ENCODE results near the gene ETHE1.

The ETHE1 gene, protein sequence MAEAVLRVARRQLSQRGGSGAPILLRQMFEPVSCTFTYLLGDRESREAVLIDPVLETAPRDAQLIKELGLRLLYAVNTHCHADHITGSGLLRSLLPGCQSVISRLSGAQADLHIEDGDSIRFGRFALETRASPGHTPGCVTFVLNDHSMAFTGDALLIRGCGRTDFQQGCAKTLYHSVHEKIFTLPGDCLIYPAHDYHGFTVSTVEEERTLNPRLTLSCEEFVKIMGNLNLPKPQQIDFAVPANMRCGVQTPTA

DNA sequence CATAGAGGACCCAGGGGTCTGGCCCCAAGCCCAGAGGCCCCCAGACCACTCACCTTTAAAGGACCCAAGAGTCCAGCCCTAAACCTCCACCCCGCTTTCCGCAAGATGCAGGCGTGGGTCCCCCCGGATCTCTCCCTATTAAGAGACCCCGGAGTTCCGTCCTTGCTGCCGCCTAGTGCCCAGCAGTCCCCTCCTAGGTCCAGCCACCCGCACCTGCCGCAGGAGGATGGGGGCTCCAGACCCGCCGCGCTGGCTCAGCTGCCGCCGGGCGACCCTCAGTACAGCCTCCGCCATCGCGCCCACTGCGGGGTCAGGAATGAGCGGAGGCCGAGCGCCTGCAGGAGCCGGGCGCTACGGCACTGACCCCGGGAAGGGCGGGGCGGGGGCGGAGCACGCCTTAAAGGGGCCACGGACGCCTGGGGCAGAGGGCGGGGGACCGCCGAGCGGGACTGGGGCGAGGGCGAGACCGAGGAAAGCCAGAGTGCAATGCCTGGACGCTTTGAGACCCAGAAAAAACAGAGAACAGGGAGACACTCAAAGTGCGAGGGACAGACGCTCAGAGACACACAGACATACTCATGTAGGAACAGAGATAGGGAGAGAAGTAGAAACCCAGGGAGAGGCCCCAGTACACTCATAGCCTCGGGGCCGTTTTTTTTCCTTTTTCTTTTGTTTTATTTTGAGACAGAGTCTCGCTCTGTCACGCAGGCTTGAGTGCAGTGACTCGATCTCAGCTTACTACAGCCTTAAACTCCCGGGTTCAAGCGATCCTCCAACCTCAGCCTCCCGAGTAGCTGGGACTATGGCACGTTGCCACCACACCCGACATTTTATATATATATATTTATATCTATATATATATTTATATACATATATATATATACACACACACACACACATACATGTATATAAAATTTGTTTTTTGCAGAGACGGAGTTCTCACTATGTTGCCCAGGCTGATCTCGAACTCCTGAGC, at the start of gene ETHE1:
Gene ETHE1 (minus strand): TSS at position 318 of the 976 bp plus-strand sequence. CDS start 24 bp downstream, at position 294.
- DNase-seq: peak; percentile 72

DNA sequence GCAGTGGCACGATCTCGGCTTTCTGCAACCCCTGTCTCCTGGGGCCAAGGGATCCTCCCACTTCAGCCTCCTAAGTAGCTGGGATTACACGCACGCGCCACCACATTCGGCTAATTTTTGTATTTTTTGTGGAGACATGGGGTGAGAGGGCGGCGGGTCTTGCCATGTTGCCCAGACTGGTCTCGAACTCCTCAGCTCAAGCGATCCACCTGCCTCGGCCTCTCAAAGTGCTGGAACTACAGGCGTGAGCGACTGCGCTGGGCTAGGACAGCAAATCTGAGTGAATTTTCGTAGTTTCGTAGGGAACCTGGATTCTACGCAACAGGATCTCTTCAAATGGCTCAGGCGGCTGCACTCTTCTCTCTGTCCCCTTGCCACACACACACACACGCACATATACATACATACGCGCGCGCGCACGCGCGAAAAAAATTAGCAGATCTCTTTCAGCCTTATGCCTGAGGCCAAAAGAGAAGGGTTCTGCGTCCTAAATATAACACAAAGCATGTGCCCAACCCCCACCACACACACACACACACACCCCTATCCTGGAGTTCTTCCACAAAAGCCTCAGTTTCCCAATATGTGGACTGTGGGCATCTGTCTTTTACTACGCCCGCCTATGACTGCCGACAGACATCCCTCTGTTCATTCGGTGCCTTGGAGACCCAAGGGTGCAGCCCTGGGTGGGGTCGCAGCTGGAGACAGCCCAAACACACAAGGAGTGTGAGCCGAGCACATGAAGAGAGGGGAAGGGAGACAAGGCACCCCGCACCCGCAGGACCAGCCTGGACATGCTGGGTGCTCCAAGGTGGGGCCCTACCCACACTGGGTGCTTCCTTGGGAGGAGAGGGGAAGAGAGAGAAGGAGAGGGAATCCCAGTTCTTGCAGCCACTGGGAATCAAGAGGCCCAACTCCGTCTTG, 49.2 kb upstream of the ETHE1 start:
- DNase-seq: no peak

DNA sequence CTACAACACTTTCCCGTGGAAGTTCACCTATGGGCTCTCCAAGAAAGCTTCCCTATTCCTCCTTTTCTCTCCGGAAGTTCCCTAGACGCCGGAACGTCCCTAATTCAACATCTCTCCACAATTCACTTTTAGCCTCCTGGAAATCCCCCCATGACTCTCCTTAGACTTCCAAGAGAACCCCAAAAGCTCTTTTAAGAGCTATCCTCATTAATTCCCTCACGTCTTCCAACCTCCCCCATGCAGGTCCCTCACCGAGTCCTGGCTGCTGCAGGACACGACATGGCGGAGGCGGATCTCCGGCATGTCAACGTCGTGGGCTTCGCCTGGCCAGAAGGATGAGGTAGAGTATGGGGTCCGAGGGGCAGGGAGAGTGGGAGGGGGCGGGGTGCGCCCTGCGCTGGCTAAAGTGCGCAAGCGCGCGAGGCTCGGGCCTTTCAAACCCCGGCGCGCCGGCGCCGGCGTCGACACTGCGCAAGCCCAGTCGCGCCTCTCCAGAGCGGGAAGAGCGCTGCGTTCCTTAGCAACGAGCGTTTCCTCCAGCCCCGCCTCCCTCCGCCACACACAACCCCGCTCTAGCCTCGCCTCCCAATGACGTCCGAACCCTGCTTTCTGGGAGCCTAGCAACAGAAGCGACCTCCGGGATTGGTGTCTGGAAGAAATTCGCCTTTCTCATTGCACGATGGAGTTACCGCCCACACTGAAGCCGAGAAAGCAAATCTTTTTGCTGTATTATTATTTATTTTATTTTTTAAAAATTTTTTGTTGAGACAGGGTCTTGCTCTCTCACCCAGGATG, 48.4 kb upstream of the ETHE1 start, which contains the start of the genes PINLYP and XRCC1:
Gene PINLYP (plus strand): TSS at position 646 of the 795 bp plus-strand sequence. CDS start 1,391 bp downstream, outside the sequence.
Gene XRCC1 (minus strand): TSS at position 372 of the 795 bp plus-strand sequence. CDS start 69 bp downstream, at position 303.
- peak; percentile 96 for DNase-seq

DNA sequence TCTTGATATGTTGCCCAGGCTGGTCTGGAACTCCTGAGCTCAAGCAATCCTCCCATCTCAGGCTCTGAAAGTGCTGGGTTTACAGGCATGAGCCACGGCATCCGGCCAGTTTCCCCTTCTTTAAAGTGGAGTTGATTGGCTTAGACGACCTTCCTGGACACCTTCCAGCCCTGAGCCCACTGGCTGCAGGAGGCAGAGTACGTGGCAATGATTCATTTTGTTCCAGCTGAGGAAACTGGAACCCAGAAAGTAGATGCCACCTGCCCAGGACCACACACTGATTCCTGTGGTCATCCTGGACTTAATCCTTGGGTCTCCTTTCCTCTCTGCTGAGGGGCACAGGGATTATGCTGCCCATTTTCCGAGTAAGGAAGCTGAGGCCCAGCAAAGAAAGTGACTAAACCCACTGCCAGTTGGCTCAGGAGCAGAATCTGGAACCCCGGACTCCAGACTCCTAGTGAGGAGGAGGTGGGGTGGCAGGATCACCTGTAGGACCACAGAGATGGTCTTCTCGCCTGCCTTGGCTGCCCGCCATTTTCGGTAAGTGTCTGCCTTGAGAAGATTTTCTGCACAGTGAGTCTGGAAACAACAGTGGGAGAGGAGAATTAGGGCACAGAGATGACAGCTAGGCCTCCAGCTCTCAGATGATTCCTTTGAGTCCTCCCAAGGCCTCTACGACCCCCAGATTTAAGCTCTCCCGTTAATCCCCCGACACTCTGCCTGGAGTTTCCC, 47.6 kb upstream of the ETHE1 start:
- DNase-seq: no peak

DNA sequence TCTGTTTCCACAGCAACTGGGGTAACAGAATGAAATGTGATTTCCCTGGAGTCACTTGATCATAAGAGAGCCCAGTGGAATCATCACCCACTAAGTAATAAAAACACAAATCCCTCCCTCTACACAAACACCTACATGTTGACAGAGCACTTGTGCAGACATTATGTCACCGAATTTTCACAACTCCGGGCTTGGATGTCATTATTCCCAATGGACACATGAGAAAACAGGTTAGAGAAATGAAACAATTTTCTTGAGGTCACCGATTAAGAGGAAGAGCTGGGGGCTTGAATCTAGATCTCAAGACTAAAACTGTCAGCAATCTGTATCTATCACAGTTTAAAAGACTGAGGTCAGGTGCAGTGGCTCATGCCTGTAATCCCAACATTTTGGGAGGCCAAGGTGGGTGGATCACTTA, 45.2 kb upstream of the ETHE1 start:
- no peak for DNase-seq

DNA sequence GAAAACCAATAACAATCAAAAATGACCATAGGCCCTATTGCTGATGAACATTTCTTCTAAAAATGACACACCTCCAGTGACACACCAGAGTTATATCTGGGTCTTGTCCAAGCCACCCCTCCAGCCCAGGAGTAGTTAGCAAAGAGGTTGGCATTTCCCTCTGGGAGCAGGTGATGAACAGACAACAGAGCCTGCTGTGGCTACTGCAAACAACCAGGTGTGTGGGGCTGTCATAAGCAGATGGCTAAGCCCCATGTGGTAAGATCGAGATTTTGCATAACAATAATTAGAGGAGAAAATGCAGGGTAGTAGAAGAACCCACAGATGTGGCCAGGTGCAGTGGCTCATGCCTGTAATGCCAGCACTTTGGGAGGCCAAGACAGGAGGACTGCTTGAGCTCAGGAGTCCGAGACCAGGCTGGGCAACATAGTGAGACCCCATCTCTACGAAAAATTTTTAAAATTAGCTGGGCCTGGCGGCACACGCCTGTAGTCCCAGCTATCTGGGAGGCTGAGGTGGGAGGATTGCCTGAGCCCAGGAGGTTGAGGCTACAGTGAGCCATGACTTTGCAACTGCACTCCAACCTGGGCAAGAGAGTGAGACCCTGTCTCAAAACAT, 43.3 kb upstream of the ETHE1 start:
- DNase-seq: no peak

DNA sequence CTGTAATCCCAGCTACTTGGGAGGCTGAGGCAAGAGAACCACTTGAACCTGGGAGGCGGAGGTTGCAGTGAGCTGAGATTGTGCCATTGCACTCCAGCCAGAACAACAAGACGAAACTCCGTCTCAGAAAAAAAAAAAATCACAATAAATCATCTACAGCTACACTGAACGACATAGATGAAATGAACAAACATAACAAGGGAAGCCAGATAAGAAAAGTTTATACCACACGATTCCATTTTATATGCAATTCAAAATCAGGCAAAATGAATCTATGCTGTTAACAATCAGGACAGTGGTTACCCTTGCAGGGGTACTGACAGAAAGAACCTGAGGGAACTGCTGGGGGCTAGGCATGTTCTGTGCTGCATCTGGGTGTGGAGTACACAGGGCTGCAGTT, 42.7 kb upstream of the ETHE1 start:
- DNase-seq: no peak

DNA sequence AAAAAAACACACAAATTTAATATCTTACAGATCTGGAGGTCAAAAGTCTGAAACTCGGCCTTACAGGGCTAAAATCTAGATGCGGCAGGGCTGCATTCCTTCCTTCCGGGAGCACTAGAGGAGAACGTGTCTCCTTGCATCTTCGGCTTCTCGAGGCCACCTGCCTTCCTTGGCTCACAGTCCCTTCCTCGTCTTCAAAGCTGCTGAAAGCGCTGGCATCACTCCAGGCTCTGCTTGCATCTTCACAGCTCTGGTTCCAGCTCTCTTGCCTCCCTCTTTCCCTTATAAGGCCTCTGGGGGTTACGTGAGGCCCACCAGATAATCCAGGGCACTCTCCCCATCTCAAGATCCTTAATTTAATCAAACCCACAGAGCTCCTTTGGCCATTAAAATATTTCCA, 37.8 kb upstream of the ETHE1 start:
- no peak for DNase-seq

DNA sequence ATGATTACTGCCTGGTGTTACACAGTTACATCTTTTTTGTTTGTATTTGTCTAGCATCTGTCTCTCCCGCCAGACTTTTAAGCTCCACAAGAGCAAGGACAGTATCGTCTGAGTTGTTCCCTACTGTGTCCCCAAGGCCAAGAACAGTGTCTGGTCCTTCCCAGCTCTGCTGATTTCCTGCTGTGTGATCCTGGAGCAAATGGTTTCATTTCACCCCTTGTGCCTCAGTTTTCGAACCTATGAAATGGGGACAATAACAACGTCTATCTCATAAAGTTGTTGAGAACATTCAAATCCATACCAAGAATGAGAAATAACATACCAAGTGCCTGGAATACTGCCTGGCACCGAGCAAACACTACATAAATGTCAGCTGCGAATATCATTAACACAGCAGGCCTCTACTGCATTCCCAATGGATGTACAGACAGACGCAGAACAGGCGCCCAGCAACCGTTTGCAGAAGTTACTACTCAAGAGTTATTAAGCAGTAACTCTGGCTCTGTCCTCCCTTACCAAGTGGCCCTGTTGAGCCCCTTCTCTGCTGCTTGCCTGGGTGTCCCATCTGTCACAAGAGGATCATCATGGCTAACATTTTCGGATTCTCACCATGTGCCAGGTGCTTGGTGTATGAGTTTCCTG, 36.9 kb upstream of the ETHE1 start:
- DNase-seq: no peak

DNA sequence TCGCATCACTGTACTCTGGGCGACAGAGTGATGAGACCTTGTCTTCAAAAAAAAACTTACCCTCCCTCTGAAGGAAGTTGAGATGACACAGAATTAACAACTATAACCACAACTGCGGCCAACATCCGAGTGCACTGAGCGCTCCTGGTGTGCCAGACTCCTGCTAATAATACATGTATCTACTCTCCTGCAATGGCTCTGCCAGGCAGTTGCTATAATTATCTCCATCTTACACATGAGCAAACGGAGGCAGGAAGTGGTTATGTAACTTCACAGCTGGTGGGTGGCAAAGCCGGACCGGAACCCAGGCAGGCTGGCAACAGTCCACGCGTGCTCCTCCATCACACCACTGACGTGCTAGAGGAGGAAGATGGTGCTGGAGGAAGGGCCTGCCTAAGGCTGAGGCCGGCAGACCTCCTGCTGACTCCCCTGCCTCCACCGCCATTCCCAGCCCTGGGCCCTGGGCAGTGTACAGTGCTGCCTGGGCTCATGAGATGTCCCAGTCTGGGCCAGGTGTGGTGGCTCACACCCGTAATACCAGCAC, 35.8 kb upstream of the ETHE1 start:
- DNase-seq: peak; percentile 57

DNA sequence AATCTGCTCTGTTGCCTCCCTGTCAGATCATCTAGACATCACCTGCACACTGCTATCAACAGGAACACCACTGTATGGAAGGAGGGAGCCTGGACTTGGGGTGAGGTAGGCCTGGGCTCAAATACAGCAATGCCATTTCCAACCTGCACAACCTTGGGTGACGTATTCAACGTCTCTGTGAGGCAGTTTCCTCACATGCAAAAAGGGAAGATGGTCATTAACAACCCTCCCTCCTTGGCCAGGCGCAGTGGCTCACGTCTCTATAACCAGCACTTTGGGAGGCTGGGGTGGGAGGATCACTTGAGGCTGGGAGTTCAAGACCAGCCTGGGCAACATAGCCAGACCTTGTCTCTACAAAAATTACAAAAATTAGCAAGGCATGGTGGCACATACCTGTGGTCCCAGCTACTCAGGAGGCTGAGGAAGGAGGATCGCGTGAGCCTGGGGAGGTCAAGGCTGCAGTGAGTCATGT, 35.3 kb upstream of the ETHE1 start:
- DNase-seq: no peak

DNA sequence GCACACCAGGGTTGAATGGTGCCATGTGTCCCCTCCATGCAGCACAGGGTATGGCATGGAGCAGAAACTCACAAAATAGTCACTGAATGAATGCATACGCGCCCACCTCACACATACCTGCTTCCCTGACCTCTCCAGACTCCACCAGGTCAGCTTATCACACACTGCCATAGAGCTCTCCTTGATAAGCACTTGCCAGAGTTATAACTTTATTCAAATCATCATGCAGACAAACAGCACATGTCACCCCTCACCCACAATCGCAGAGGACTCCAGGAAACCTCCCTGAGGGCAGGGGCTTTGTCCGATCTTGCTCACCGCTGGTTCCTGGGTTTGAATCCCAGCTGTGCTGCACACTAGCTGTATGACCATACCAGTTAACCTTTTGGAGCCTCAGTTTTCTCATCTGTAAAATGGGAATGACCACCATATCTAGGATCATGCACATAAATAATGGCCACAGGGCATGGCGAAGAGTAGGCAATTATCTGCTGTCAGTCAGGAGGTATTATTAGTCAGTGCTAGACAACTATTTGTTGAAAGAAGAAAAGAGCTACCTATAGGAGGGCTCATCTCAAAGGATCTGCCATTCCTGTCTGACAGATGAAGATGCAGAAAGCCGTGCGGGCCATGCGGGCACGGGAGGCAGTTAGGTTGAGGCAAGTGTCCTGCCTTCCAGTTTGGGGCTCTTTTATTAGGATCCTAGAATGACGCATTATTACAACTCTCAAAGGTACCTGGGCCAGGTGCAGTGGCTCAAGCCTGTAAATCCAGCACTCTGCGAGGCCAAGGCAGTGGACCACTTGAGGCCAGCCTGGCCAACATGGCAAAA, 34.4 kb upstream of the ETHE1 start:
- no peak for DNase-seq

DNA sequence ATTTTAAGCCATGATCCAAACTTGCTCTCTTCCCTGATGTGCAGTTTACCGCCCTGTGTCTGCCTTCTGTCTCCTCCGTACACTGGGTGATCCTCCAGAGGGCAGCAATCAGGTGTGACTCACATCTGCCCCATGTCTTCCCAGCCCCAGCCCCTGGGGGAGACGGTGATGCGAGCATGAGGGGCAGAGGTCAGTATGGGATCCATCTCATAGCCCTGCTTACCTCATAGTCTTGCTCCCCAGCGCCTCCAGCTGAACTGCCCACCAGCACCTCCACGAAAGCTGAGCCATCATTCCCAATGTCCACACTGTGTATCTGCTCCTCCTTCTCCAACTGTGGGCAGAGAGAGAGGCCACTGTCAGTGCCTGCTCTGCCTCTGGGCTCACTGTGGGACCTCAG, 33.7 kb upstream of the ETHE1 start:
- DNase-seq: peak; percentile 19

DNA sequence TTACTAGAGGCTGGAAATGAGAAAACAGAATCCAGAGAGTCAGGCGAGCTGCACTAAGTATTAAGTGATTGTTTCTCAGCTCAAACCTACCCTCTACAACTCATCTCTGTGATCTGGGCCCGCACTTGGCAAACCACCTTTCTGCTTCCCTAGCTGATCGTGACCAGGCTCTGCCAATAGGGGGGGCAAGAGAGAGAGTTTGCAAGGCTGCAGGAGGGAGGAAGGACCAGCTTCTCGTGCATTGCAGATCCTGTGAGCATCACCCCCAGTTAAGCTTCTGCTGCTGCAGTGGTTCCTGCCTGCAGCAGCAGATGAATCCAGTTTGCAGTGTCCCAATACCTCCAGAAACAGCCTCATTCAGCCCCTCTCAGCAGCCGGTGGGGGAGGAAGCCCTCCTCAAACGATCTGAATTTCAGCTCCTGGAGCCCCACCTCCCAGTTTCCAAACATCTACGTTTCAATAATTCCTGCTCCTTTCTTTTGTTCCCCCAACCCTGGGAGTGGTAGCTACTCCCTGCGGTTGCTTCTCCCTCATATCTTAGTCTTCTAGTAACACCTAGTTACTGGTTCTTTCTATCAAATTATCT, 28.3 kb upstream of the ETHE1 start:
- DNase-seq: peak; percentile 81

DNA sequence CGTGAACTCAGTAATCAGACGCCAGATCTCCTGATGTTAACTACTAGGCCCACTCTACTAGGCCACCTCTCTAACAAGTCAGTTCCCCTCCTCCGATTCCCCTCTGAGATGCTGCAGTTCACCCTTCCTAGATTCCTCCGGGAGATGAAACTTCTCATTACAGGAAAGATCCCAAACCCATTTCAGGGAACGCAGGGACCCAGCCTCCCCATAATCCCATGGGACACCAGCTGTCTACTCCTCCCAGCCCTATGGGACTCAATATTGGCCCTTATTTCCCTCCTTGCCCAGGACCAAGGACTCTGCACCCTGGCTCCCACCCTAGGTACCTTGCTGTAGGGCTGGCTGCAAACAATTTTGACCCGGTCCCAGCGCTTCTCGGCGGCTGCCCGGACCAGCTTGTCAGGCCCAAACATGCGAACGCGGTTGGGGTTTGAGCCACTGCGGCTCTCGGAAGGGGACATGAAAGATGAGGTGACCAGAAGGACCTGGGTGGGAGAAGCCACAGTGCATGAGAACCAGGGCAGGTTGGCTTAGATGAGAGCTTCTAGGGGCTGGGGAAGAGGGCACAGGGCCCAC, 27.4 kb upstream of the ETHE1 start:
- DNase-seq: no peak

DNA sequence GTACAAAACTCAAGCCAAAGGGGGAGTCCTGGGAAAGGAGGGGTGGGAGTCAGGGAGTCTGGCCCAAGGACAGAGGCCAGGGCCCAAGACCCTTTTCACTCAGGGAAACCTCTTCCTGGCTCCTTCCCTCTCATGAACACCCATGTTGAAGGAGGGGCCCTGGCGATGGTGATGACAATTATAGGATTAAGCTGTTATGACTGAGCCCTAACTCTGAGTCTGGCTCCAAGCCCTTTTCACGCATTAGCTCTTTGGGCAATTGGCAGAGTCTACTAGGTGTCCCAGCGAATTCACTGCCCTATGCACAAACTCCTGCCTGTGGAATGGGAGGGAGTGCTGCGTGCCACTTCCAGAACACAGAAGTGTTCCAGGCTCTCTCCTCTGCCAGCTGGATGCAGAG, 26.7 kb upstream of the ETHE1 start:
- DNase-seq: no peak

DNA sequence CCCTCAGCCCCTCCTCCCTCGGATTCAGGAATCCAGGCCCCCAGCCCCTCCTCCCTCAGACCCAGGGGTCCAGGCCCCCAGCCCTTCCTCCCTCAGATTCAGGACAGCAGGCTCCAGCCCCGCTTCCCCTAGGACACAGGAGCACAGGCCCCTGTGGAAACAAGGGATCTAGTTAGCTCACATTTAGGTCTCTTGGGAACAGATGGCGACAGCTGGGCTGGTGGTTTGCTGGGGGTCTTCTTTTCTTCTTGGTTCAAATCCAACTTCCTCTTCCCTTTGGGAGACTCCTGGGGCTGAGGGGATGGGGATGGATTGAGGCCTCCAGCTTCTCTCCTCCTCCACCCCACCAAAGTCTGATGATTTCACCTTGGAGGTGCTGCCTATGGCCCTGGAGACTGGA, 25.6 kb upstream of the ETHE1 start:
- DNase-seq: no peak

DNA sequence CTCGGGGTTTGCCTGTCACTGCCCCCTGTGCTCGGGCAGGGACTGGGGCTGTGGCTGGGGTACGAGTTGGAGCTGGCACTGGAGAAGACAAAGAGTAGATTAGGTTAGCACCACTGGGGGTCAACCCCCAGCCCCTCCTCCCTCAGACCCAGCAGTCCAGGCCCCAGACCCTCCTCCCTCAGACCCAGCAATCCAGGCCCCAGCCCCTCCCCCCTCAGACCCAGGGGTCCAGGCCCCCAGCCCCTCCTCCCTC, 25.1 kb upstream of the ETHE1 start:
- DNase-seq: no peak

Data from activated naive CD4-positive, alpha-beta T cell treated with anti-CD3 and anti-CD28 coated beads, Interleukin-2, amount 50 U/mL, for 16 hours (primary cell).